ENCODE results near the gene ZHX3.

DNA sequence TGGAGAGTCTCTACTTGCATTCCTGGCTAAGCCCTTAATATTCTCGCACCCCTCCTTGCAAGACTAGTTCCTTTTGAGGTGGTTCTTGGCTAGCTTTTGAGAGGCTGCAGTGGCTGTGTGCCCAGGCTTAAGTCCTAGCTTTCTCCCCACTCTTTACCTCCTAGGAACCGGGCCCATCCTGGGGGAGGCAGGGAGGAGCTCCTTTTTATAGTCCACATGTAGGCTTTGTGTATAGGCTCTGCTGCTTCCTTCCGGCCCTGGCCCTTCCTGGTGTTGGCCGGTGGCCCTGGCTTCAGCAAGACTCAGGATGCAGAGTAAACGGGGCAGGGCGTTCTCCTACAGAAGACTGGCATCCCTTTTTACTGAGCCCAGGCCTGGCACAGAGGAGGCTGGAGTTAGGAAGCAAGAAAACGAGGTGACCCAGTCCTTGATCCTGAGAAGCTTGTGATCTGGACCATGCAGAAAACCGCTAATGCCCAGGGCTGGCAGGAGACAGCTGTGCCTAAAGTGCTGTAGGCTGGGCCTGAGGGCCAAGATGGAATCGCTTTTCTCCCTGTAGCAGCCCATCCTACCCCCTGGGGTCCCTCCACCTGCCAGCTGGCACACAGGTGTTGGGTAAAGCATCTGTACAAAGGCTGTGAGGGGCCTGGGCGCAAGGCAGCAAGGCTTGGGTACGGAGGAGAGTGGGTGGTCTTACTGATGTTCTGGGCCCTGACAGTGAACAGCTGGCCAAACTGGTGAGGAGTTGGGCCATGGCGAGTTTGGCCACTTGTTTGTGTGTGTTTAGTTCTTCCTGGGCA is 171.5 kb downstream of the ZHX3 start:
- TF ChIP-seq, protein P1, sequence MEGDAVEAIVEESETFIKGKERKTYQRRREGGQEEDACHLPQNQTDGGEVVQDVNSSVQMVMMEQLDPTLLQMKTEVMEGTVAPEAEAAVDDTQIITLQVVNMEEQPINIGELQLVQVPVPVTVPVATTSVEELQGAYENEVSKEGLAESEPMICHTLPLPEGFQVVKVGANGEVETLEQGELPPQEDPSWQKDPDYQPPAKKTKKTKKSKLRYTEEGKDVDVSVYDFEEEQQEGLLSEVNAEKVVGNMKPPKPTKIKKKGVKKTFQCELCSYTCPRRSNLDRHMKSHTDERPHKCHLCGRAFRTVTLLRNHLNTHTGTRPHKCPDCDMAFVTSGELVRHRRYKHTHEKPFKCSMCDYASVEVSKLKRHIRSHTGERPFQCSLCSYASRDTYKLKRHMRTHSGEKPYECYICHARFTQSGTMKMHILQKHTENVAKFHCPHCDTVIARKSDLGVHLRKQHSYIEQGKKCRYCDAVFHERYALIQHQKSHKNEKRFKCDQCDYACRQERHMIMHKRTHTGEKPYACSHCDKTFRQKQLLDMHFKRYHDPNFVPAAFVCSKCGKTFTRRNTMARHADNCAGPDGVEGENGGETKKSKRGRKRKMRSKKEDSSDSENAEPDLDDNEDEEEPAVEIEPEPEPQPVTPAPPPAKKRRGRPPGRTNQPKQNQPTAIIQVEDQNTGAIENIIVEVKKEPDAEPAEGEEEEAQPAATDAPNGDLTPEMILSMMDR (IDR thresholded peaks at IDR 0.05) = no peak
- TF ChIP-seq POLR2A (IDR thresholded peaks at IDR 0.05; ENCODE audit: low read depth) (no peak), POLR2AphosphoS5 (IDR thresholded peaks at IDR 0.05) (peak; percentile 25 to 31), EP300 (IDR thresholded peaks at IDR 0.05) (no peak)

Measured in esophagus muscularis mucosa (tissue), 4 donors.